SH-SY5Y (cell line): ENCODE measurements around the gene ENO2.

Experiments used
- GATA2 ChIP-seq: IDR thresholded peaks from 2 replicates; pipeline ENCODE4 v1.6.1; 2011; ENCODE audit warnings: mild to moderate bottlenecking, low read depth, low read length
- GATA3 ChIP-seq: IDR thresholded peaks from 2 replicates; pipeline ENCODE4 v1.6.1; 2011; ENCODE audit warnings: low read depth, mild to moderate bottlenecking, low read length, moderate library complexity

The ENO2 gene

DNA sequence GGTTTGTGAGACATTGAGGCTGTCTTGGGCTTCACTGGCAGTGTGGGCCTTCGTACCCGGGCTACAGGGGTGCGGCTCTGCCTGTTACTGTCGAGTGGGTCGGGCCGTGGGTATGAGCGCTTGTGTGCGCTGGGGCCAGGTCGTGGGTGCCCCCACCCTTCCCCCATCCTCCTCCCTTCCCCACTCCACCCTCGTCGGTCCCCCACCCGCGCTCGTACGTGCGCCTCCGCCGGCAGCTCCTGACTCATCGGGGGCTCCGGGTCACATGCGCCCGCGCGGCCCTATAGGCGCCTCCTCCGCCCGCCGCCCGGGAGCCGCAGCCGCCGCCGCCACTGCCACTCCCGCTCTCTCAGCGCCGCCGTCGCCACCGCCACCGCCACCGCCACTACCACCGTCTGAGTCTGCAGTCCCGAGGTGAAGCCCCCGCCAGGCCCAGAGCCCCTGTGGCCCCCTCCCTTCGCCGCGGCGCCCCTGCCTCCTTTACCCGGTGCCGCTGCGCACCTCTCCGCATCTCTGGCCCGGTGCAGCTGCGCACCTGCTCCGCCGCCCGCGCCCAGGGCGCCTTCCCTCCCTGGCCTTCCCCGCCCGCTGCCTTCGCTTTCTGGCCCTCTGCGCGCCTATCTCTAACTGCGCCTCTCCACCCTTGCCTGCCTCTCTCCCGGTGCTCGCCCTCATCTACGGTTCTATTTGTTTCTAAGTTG, at the start of gene ENO2:
Gene ENO2, plus strand, starts transcription at position 335 of the 701 bp plus-strand sequence. CDS start 1,253 bp downstream, outside the sequence.
- no peak for TF ChIP-seq GATA2
- no peak for TF ChIP-seq GATA3

DNA sequence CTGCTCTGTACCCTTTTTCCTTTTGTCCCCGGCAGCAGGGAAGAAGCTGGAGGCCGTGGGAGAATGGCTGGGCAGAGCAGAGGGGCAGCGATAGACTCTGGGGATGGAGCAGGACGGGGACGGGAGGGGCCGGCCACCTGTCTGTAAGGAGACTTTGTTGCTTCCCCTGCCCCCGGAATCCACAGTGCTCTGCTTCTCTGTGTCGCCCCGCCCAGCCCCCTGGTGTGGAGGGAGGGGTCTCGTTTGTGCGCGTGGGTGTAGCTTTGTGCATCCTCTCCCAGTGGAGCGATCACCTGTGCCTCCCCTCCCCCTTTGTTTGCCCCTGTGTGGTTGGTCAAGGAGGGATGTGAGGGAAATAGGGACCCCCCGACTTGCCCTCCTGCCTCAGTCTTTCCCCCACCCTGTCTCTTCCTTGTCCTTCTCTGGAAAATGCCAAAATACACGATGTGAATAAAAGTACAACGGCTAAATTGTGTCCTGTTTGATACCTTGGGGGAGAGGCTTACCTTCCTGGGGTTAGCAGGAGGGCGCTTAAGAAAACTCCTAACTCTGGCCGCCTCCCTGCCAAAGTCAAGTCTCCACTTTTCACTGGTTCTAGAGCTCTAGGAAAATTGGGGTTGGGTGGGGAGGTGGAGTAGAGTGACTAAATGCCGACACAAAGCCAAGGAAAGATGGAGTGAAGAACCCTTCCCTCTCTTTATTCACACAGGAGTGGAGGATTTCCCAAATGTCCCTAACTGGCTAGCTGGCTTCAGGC, 48.0 kb upstream of the ENO2 start:
- TF ChIP-seq GATA2, result no peak
- no peak for TF ChIP-seq GATA3

DNA sequence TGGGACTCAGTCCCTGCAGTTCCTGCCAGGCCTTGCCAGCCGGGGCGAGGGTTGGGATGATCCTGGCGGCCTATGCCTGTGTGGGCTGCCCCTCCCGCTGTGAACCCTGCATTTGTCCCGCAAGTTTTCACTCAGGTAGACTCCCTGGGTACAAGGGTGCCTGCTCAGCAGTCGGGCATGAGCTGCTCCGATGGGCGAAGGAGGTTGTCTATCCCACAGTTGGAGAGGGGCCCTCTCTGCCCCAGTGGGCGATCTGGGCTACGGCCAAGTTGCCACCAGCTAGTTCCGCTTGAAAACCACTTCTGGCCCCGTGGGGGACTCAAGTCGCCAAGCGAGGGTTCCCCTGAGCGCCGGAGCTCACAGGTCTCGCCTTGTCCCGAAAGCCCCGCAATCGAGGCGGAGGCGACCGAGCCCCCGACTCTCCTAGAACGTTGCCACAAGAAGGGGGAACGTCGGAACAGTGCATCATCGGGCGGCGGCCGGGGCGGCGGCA, 47.4 kb upstream of the ENO2 start:
- no peak for TF ChIP-seq GATA3
- no peak for TF ChIP-seq GATA2

DNA sequence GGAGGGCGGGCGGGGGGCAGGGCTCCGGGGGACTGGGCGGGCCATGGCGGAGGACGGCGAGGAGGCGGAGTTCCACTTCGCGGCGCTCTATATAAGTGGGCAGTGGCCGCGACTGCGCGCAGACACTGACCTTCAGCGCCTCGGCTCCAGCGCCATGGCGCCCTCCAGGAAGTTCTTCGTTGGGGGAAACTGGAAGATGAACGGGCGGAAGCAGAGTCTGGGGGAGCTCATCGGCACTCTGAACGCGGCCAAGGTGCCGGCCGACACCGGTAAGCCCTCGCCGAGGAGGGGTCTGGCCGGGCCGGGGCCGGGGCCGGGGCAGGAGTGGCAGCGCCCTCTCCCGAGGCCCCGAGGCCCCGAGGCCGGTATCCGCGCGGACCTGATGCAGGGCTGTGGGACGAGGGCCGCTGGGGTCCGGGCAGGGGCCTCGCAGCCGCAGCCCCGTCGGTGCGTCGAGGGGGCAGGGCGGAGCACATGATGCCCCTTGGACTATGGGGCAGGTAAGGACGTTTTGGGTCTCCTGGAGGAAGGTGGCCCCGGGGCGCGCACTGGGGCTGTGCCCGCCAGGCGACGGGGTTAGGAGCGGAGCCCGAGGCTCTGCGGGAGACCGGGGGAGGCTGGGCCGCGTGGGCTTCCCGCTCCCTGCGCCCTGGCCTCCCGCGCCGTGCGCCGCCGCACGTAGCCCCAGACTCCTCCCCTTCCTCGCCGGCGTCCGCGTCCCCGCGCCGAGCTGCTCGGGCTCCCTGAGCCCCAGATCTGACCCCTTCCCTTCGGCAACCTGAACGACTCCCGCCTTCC, 46.8 kb upstream of the ENO2 start, which contains the start of gene TPI1:
Gene TPI1, plus strand, starts transcription at position 119 of the 798 bp plus-strand sequence. Its CDS starts 36 bp downstream, at position 155.
- TF ChIP-seq GATA2, result no peak
- no peak for TF ChIP-seq GATA3

DNA sequence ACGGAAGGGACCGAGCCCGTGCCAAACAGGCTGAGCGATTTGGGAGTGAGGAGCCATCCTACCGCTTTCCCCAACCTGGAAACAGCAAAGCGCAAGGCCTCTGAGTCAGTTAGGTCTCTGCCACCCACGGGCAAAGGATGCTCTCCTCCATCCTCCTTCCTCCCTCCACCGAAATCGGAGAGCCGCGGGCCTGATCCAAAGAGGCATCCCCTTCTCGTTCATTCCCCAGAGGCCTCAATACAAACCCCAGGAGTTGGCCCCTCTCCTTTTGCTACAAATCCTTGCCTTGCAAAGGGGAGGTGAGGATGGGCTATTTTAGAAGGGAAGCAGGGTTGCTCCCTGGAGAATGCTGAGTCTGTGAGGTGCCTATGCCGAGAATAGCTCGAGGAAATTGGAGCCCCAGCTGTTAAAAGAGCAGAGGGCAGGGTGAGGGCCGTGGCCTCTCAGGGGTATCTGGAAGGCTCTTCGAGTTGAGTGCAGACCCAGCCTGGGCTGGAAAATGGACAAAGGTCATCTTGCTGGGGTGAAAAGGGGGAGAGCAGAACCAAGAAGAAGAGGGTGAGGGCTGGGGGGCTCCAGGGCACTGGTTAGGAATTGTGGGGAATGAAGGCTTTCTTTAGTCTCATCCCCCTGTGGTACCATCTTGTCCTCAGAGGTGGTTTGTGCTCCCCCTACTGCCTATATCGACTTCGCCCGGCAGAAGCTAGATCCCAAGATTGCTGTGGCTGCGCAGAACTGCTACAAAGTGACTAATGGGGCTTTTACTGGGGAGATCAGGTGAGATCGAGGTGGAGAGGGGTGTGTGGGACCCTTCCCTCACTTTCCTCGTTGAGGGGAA, 46.0 kb upstream of the ENO2 start:
- no peak for TF ChIP-seq GATA2
- no peak for TF ChIP-seq GATA3

DNA sequence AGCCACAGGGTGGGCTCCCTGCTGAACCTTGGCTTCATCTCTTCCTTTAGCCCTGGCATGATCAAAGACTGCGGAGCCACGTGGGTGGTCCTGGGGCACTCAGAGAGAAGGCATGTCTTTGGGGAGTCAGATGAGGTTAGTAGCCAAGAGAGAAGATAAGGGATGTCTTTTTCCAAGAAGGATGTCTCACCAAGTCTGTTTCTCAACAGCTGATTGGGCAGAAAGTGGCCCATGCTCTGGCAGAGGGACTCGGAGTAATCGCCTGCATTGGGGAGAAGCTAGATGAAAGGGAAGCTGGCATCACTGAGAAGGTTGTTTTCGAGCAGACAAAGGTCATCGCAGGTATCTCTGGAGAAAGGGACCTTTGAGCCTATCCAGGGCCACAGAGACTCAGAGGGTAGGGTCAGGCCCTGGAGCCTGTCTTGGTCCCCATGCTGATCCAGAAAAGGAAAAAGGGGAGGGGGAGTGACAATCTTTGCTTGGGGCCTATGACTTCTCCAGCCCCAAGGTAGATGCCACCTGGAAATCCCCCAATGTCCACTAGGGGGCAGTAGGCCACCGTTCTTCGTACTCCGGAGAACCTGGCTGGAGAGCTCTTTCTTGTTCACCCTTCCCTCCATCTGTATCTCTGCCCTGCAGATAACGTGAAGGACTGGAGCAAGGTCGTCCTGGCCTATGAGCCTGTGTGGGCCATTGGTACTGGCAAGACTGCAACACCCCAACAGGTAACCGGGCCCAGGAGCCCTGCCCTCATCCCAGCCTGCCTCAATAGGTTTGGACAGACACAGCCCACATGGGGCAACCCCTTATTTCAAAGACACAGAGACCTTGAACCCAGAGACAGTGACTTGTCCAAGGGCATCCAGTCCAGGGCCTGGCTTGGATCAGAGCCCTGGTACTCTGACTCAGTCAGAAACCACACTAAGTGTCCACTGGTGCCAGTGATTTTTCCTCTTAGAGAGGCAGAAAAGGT, 45.0 kb upstream of the ENO2 start:
- TF ChIP-seq GATA3 (no peak), GATA2 (no peak)

DNA sequence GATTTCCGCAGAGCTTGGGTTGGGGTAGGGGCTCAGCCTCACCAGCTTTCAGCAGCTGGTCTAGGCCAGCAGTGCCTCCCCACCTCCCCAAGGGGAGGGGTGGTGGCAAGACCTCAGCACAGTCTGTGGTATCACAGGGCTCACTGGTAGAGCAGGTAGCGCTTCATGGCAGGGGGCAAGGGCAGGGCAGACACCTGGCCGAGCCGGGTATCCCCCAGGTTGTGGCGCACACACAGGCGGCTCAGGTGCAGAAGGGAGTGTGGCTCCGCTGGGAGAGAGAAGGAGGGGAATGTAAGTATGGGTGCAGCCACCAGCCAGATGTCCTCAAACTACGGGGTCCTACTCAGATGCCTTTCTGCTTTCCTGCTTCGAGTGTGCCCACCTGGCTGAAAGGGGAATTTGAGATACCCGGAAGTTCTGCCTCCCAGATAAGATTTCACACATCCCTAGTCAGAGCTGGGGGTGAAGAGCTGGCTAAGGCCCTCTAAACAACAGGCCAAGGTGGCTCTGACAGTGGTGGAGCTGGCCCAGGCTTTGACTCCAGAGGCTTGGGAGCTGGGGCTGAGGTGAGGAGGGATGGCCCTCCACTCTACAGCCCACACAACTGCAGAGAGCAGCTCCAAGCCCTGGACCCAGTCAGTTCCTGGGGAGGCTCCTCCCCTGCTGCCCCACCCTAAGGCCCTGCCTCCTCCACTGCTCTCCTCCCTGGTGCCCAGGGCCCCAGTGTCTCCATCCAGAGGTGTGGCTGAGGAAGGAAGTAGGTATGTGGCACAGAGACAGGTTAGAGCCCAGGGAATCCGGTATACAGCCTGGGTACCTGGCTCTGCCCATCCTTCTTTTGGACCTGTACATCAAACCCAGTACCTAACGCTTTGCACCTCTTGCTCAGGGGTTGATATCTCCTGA, 43.1 kb upstream of the ENO2 start:
- no peak for TF ChIP-seq GATA3
- no peak for TF ChIP-seq GATA2

DNA sequence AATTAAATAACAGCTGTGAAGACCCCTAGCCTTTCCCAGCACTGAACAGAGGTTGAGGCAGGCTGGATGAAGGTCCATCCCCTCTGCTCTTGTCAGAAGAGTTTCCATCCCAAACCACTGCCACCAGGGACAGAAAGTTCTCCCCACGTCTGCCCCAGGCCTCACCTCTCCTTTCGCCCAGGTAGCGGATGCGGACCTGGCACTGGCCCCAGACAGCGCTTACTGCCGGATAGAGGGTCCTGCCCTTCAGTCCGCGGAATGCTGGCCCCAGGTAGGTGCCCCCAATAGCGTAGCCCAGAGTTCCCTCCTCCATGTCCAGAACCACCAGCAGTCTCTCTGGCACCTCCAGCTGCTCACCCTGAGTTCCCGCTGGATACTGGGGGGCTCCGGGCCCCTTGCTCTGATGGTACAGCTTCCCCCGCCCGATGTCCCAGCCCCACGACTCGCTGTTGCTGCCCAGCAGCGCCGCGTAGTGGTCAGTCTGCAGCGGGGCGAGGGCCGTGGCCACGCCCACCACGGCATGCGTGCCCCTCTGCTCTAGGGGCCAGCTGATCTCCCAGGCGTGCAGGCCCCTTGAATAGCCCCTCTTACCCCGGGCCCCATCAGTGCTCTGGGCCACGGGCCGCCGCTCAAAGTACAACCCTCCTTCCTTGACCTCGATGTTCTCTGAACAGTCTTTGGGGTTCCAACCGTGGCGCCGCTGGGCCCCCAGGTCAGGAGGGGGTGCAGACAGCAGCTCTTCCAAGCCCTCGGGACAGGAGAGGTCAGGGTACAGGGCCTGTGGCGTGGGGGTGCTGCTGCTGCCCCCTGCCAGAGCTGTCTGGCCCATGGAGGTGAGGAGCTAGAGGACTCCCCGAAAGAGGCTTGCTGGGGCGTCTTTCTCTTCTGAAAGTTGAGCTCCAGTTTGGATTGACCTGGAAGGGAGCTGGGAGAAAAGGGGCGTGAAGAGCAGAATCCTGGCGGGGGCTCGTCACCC, 42.0 kb upstream of the ENO2 start:
- TF ChIP-seq GATA2 (no peak), GATA3 (no peak)

DNA sequence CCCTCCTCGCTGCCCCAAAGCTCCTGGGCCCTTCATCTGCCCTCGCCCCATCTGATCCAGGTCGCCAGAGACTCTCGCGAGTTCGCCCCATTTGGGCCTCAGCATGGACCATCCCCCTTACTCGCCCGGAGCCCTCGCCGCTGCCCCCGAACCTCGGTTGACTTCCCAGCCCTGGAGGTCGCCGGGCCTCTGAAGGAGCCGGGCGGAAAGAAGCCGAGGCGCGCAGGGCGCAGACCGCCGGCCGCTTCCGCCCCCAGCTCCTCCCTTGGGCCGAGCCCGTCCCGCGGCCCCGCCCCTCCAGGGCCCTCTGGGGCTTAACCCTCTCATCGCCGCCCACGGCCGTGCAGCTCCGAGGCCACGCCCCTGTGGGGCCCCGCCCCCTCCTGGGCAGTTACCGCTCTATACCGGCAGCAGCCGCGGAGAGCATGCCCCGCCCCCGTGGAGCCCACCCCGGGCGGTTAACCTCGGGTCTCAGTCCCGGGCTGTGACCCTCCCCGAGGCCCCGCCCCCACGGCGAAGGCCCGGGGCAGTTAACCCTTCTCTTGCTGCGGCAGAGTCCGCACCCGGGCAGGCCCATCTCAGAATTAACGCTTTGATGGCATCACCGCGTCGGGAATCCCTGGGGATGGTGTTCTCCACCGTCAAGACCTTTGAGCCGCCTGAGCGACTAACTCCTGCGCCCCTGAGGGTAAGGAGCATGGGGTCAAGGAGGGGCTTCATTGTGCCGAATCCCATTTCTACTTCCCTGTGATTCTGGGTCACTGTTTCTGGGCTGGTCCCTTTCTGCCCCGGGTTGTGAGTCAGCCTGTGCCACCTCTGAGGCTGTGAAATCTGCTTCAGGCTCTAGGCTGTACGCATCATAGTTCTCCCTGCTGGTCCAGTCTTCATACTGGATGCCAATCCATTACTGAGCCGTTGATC, 41.0 kb upstream of the ENO2 start, which contains the start of gene SPSB2:
Gene SPSB2, minus strand, starts transcription at position 210 of the 921 bp plus-strand sequence. CDS start 402 bp downstream, outside the sequence.
- TF ChIP-seq GATA2, result no peak
- no peak for TF ChIP-seq GATA3

DNA sequence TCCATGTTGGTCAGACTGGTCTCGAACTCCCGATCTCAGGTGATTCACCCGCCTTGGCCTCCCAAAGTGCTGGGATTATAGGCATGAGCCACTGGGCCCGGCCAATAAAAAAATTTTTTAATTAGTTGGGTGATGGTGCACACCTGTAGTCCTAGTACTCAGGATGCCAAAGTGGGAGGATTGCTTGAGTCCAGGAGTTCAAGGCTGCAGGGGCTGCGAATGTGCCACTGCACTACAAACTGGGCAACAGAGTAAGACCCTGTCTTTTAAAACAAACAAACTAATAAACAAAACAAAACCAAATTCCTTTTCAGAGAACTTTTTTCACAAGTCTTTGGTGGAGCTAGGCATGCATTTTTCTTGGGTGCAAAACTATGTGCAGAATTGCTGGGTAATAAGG, 31.1 kb upstream of the ENO2 start:
- TF ChIP-seq GATA2, result no peak
- no peak for TF ChIP-seq GATA3
